ENCODE data around the gene AKT1S1. TPM values are rescaled to one million over a fixed set of nuclear protein-coding genes. Genes with fewer than 3 reads are reported as not detected.
"Not testable (repeated sequence)": the region's sequence is repeated elsewhere in the genome, so short reads cannot be mapped to it uniquely, and the experiment has no call there.

Gene AKT1S1
- total and polyA plus RNA-seq, 3 donors from 2014 or later, result 35.0 to 42.8 (median 35.7) TPM

DNA sequence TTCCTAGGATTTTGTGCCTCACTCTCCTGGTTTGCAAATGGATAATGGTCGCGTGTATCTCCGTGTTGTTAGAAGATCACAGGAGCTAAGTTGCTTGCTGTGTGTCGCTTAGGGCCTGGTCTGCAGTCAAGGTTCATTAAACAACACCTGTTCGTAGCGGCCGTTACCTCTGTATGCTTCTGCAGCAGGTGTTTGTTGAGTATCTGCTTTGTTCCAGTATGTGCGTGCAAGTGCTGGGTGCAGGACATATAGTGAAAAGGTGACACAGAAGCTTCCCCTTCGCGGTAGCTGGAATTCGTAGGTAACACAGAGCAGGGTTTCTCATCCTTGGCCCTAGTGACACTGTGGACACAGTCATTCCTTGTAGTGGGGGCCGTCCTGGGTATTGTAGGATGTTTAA, 53.7 kb downstream of the AKT1S1 start:
- Histone ChIP-seq H3K36me3 (ENCODE audit: low read depth, missing control alignments) (no peaks in the 10 kb centered on the region), H3K27ac (no peak overlapping the region)
- intact Hi-C loops (cut with DNase I; ENCODE audit: low total_unique reads), result no loop called here

DNA sequence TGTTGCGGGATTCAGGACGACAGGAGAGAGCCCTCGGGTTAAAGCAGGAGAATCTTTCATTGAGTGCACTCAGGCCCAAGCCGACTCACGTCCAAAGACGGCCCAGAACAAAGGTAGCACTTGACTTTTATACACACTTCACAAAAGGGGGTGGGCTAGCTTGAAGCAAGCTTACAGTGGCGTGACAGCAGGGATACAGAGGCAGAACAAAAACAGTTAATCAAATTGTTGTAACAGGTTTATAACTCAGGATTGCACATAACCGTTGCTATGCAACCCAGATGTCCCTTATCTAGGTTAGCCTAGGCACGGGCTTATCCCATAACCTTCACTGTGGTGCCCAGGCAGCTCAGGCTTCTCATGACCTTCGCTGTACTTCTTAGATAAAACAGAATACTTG, 57.0 kb downstream of the AKT1S1 start:
- Histone ChIP-seq H3K36me3 (ENCODE audit: low read depth, missing control alignments) (no peaks in the 10 kb centered on the region), H3K9me3 (no peaks in the 10 kb centered on the region), H3K4me3 (peak overlapping the region in 1 of 2 donors; percentile 78), H3K27me3 (no peaks in the 10 kb centered on the region), H3K4me1 (peaks cover 27% of the 10 kb centered on the region), H3K27ac (no peak overlapping the region)
- peak; percentile 86 for DNase-seq
- TF ChIP-seq, protein P1, sequence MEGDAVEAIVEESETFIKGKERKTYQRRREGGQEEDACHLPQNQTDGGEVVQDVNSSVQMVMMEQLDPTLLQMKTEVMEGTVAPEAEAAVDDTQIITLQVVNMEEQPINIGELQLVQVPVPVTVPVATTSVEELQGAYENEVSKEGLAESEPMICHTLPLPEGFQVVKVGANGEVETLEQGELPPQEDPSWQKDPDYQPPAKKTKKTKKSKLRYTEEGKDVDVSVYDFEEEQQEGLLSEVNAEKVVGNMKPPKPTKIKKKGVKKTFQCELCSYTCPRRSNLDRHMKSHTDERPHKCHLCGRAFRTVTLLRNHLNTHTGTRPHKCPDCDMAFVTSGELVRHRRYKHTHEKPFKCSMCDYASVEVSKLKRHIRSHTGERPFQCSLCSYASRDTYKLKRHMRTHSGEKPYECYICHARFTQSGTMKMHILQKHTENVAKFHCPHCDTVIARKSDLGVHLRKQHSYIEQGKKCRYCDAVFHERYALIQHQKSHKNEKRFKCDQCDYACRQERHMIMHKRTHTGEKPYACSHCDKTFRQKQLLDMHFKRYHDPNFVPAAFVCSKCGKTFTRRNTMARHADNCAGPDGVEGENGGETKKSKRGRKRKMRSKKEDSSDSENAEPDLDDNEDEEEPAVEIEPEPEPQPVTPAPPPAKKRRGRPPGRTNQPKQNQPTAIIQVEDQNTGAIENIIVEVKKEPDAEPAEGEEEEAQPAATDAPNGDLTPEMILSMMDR (IDR thresholded peaks at IDR 0.05), result no peak
- no peak for TF ChIP-seq POLR2A (IDR thresholded peaks at IDR 0.05)
- WGBS, 2 donors, result 44 to 53% methylated on average over 10 of the region's 10 CpGs
- intact Hi-C loops (cut with DNase I; ENCODE audit: low total_unique reads), result no loop called here

More for the DNA sequence above, 53.7 kb downstream of the AKT1S1 start:
- TF ChIP-seq POLR2A (IDR thresholded peaks at IDR 0.05), result no peak
- TF ChIP-seq, protein P1 (IDR thresholded peaks at IDR 0.05), result no peak
- no peaks in the 10 kb centered on the region for H3K9me3 ChIP-seq
- H3K27me3 ChIP-seq, result no peaks in the 10 kb centered on the region
- 70 to 90% methylated on average over 8 to 12 of the region's 12 CpGs for WGBS, 2 donors
- no peak for DNase-seq
- H3K4me1 ChIP-seq, result peaks cover 32% of the 10 kb centered on the region
- no peak overlapping the region for H3K4me3 ChIP-seq

DNA sequence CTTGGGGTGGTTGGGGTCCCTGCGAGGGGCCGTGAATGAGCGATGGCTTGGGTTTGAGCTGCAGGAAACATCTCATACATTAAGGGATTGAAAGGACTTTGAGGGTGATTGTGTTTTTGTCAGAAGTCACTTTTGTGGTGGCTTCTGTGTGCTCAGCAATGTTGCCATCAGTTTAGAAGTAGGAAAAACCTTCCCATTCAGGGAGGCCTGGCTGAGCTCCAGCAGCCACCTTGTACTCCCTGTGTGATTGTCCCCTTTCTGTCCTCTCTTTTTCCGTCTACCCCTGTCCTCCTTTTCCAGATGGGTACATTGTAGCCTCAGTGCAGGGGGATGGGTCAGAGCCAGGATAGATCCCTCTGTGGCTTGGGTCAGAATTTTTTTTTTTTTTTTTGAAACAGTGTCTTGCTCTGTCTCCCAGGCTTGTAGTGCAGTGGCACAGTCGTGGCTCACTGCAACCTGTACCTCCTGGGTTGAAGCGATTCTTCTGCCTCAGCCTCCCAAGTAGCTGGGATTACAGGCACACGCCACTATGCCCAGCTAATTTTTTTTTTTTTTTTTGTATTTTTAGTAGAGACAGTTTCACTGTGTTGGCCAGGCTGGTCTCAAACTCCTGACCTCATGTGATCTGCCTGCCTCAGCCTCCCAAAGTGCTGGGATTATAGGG, 57.6 kb downstream of the AKT1S1 start:
- H3K36me3 ChIP-seq (ENCODE audit: low read depth, missing control alignments); intact Hi-C loops (cut with DNase I; ENCODE audit: low total_unique reads); H3K27me3 ChIP-seq; H3K9me3 ChIP-seq: not testable (repeated sequence)
- Histone ChIP-seq H3K4me3 (peak overlapping the region; percentile 78 to 92), H3K27ac (peak overlapping the region; percentile 95 to 98), H3K4me1 (peaks cover 27% of the 10 kb centered on the region)
- DNase-seq, result peak; percentile 84
- 36 to 48% methylated on average over 7 of the region's 7 CpGs for WGBS, 2 donors

Small RNAs within 50 kb of the gene (microRNA-seq; reads per million reads assigned to microRNA genes)
- gene MIR4749 (ENCODE audit: borderline number of aligned reads in 2 of 2, borderline replicate concordance in 1 of 2) (1.4 reads per million in 2 donors), gene MIR4750 (ENCODE audit: borderline number of aligned reads in 2 of 2, borderline replicate concordance in 1 of 2) (0 reads per million in 2 donors), gene MIR6800 (ENCODE audit: borderline number of aligned reads in 2 of 2, borderline replicate concordance in 1 of 2) (0 to 0.69 reads per million in 2 donors)

Small RNAs within 50 kb of the gene (small RNA-seq; reads per million reads assigned to genes)
- gene MIR4749, result 0 to 0.09 reads per million in 2 donors

Other genes starting within 250 kb of the AKT1S1 start
- 10 to 100 TPM; 39.3 to 41.5 TPM for gene RRAS, start 237.2 kb downstream of the AKT1S1 start, total RNA-seq
- 69.2 TPM for gene RRAS, start 237.2 kb downstream of the AKT1S1 start, polyA plus RNA-seq (ENCODE audit: insufficient read depth, low read depth, low replicate concordance)
- gene SCAF1, start 235.1 kb downstream of the AKT1S1 start, total RNA-seq, result 10 to 100 TPM; 70.8 to 78.1 TPM
- 51.4 TPM for gene SCAF1, start 235.1 kb downstream of the AKT1S1 start, polyA plus RNA-seq (ENCODE audit: insufficient read depth, low read depth, low replicate concordance)
- gene IRF3, start 211.5 kb downstream of the AKT1S1 start, total RNA-seq, result 10 to 100 TPM; 50.1 to 51.6 TPM
- gene IRF3, start 211.5 kb downstream of the AKT1S1 start, polyA plus RNA-seq (ENCODE audit: insufficient read depth, low read depth, low replicate concordance), result 34.9 TPM
- 10 to 100 TPM; 11.3 to 19.3 TPM for gene BCL2L12, start 211.4 kb downstream of the AKT1S1 start, total RNA-seq
- 17.3 TPM for gene BCL2L12, start 211.4 kb downstream of the AKT1S1 start, polyA plus RNA-seq (ENCODE audit: insufficient read depth, low read depth, low replicate concordance)
- 100 to 1,000 TPM; 192 to 272 TPM for gene PRMT1, start 200.1 kb downstream of the AKT1S1 start, total RNA-seq
- gene PRMT1, start 200.1 kb downstream of the AKT1S1 start, polyA plus RNA-seq (ENCODE audit: insufficient read depth, low read depth, low replicate concordance), result 201 TPM
- 1 to 10 TPM; 2.9 to 5.0 TPM for gene ADM5, start 187.8 kb downstream of the AKT1S1 start, total RNA-seq
- 2.2 TPM for gene ADM5, start 187.8 kb downstream of the AKT1S1 start, polyA plus RNA-seq (ENCODE audit: insufficient read depth, low read depth, low replicate concordance)
- gene CPT1C, start 186.2 kb downstream of the AKT1S1 start, total RNA-seq, result 1 to 10 TPM; 8.8 to 9.8 TPM
- 17.1 TPM for gene CPT1C, start 186.2 kb downstream of the AKT1S1 start, polyA plus RNA-seq (ENCODE audit: insufficient read depth, low read depth, low replicate concordance)
- gene TSKS, start 114.0 kb downstream of the AKT1S1 start, total RNA-seq, result 100 to 1,000 TPM in 1 of 2 donors, 10 to 100 TPM in 1; 65.3 to 101 TPM
- 137 TPM for gene TSKS, start 114.0 kb downstream of the AKT1S1 start, polyA plus RNA-seq (ENCODE audit: insufficient read depth, low read depth, low replicate concordance)
- gene AP2A1, start 110.4 kb downstream of the AKT1S1 start, total RNA-seq, result 100 to 1,000 TPM; 301 to 358 TPM
- 226 TPM for gene AP2A1, start 110.4 kb downstream of the AKT1S1 start, polyA plus RNA-seq (ENCODE audit: insufficient read depth, low read depth, low replicate concordance)
- gene FUZ, start 64.1 kb downstream of the AKT1S1 start, total RNA-seq, result 100 to 1,000 TPM in 1 of 2 donors, 10 to 100 TPM in 1; 56.0 to 101 TPM
- 98.0 TPM for gene FUZ, start 64.1 kb downstream of the AKT1S1 start, polyA plus RNA-seq (ENCODE audit: insufficient read depth, low read depth, low replicate concordance)
- gene MED25, start 59.1 kb downstream of the AKT1S1 start, total RNA-seq, result 100 to 1,000 TPM; 244 to 246 TPM
- 156 TPM for gene MED25, start 59.1 kb downstream of the AKT1S1 start, polyA plus RNA-seq (ENCODE audit: insufficient read depth, low read depth, low replicate concordance)
- gene PTOV1, start 26.2 kb downstream of the AKT1S1 start, total RNA-seq, result 100 to 1,000 TPM; 257 to 260 TPM
- gene PTOV1, start 26.2 kb downstream of the AKT1S1 start, polyA plus RNA-seq (ENCODE audit: insufficient read depth, low read depth, low replicate concordance), result 235 TPM
- gene PNKP, start 9.8 kb downstream of the AKT1S1 start, total RNA-seq, result 100 to 1,000 TPM; 110 to 125 TPM
- 45.5 TPM for gene PNKP, start 9.8 kb downstream of the AKT1S1 start, polyA plus RNA-seq (ENCODE audit: insufficient read depth, low read depth, low replicate concordance)
- 10 to 100 TPM; 47.2 to 49.1 TPM for gene TBC1D17, start 347 bp upstream of the AKT1S1 start, total RNA-seq
- gene TBC1D17, start 347 bp upstream of the AKT1S1 start, polyA plus RNA-seq (ENCODE audit: insufficient read depth, low read depth, low replicate concordance), result 31.1 TPM
- gene IL4I1, start 19.5 kb upstream of the AKT1S1 start, total RNA-seq, result 10 to 100 TPM; 17.1 to 20.4 TPM
- gene IL4I1, start 19.5 kb upstream of the AKT1S1 start, polyA plus RNA-seq (ENCODE audit: insufficient read depth, low read depth, low replicate concordance), result 61.9 TPM
- gene ATF5, start 51.9 kb upstream of the AKT1S1 start, total RNA-seq, result 10 to 100 TPM; 31.3 to 38.5 TPM
- 64.5 TPM for gene ATF5, start 51.9 kb upstream of the AKT1S1 start, polyA plus RNA-seq (ENCODE audit: insufficient read depth, low read depth, low replicate concordance)
- gene NUP62, start 52.1 kb upstream of the AKT1S1 start, total RNA-seq, result 100 to 1,000 TPM in 1 of 2 donors, 10 to 100 TPM in 1; 78.4 to 112 TPM
- gene NUP62, start 52.1 kb upstream of the AKT1S1 start, polyA plus RNA-seq (ENCODE audit: insufficient read depth, low read depth, low replicate concordance), result 135 TPM
- 1 to 10 TPM; 6.0 to 8.5 TPM for gene SIGLEC11, start 83.8 kb upstream of the AKT1S1 start, total RNA-seq
- gene SIGLEC11, start 83.8 kb upstream of the AKT1S1 start, polyA plus RNA-seq (ENCODE audit: insufficient read depth, low read depth, low replicate concordance), result 5.8 TPM
- gene VRK3, start 148.0 kb upstream of the AKT1S1 start, total RNA-seq, result 100 to 1,000 TPM; 143 to 237 TPM
- gene VRK3, start 148.0 kb upstream of the AKT1S1 start, polyA plus RNA-seq (ENCODE audit: insufficient read depth, low read depth, low replicate concordance), result 375 TPM
- 10 to 100 TPM; 77.7 to 92.8 TPM for gene ZNF473, start 148.7 kb upstream of the AKT1S1 start, total RNA-seq
- 106 TPM for gene ZNF473, start 148.7 kb upstream of the AKT1S1 start, polyA plus RNA-seq (ENCODE audit: insufficient read depth, low read depth, low replicate concordance)